ENCODE results near the gene ACO2. TPM values are rescaled to one million over a fixed set of nuclear protein-coding genes. Genes with fewer than 3 reads are reported as not detected.
A peak's percentile ranks its signal among the peaks of the same experiment; 100 is the strongest.

Gene ACO2
- total RNA-seq, 1 donor from 2014 or later, result 69.9 TPM

- Mint-ChIP-seq H3K27ac (no peak overlapping the region), H3K4me1 (peaks cover 14% of the 10 kb centered on the region), H3K27me3 (ENCODE audit: low read depth) (no peaks in the 10 kb centered on the region), H3K36me3 (peaks cover 19% of the 10 kb centered on the region), H3K4me3 (no peak overlapping the region), H3K9me3 (no peaks in the 10 kb centered on the region)
- no peak for TF ChIP-seq CTCF (IDR thresholded peaks at IDR 0.05; ENCODE audit: unreplicated experiment)
- DNase-seq (ENCODE audit: low spot score in 2 of 2, unreplicated experiment in 2 of 2), result no peak
Measured at GRCh38 chr22:41511521-41511968, 42.6 kb downstream of the ACO2 start.

- H3K4me1 Mint-ChIP-seq, result peaks cover 14% of the 10 kb centered on the region
- no peaks in the 10 kb centered on the region for H3K27me3 Mint-ChIP-seq (ENCODE audit: low read depth)
- no peak overlapping the region for H3K4me3 Mint-ChIP-seq
- H3K36me3 Mint-ChIP-seq, result peaks cover 19% of the 10 kb centered on the region
- H3K9me3 Mint-ChIP-seq, result no peaks in the 10 kb centered on the region
- DNase-seq (ENCODE audit: low spot score in 2 of 2, unreplicated experiment in 2 of 2), result peak in 1 of 2 experiments; percentile 63
- peak overlapping the region; percentile 93 for H3K27ac Mint-ChIP-seq
- TF ChIP-seq CTCF (IDR thresholded peaks at IDR 0.05; ENCODE audit: unreplicated experiment), result no peak
Measured at GRCh38 chr22:41512421-41513194, 43.7 kb downstream of the ACO2 start.

GRCh38 chr22:41513391-41513790 lies 44.5 kb downstream of the ACO2 start:
- DNase-seq (ENCODE audit: low spot score in 2 of 2, unreplicated experiment in 2 of 2), result no peak
- Mint-ChIP-seq H3K4me3 (peak overlapping the region; percentile 5), H3K36me3 (peaks cover 19% of the 10 kb centered on the region), H3K4me1 (peaks cover 14% of the 10 kb centered on the region), H3K9me3 (no peaks in the 10 kb centered on the region), H3K27me3 (ENCODE audit: low read depth) (no peaks in the 10 kb centered on the region), H3K27ac (peak overlapping the region; percentile 93)
- TF ChIP-seq CTCF (IDR thresholded peaks at IDR 0.05; ENCODE audit: unreplicated experiment), result no peak

- no peak for DNase-seq (ENCODE audit: low spot score in 2 of 2, unreplicated experiment in 2 of 2)
- no peak overlapping the region for H3K27ac Mint-ChIP-seq
- H3K4me1 Mint-ChIP-seq, result peaks cover 14% of the 10 kb centered on the region
- no peak for TF ChIP-seq CTCF (IDR thresholded peaks at IDR 0.05; ENCODE audit: unreplicated experiment)
- no peaks in the 10 kb centered on the region for H3K9me3 Mint-ChIP-seq
- H3K4me3 Mint-ChIP-seq, result no peak overlapping the region
- peaks cover 13% of the 10 kb centered on the region for H3K36me3 Mint-ChIP-seq
- no peaks in the 10 kb centered on the region for H3K27me3 Mint-ChIP-seq (ENCODE audit: low read depth)
Measured at GRCh38 chr22:41516462-41516861, 47.5 kb downstream of the ACO2 start.

- Mint-ChIP-seq H3K27ac (no peak overlapping the region), H3K27me3 (ENCODE audit: low read depth) (no peaks in the 10 kb centered on the region), H3K9me3 (no peaks in the 10 kb centered on the region), H3K4me1 (peaks cover 14% of the 10 kb centered on the region), H3K36me3 (peaks cover 11% of the 10 kb centered on the region), H3K4me3 (no peak overlapping the region)
- peak in 1 of 2 experiments; percentile 82 for DNase-seq (ENCODE audit: low spot score in 2 of 2, unreplicated experiment in 2 of 2)
- peak; percentile 89 for TF ChIP-seq CTCF (IDR thresholded peaks at IDR 0.05; ENCODE audit: unreplicated experiment)
Measured at GRCh38 chr22:41517172-41518047, 48.5 kb downstream of the ACO2 start.
